Activated T-cell treated with anti-CD3 and anti-CD28 coated beads for 24 hours (primary cell): ENCODE results near the gene LYG1.
A peak's percentile ranks its signal among the peaks of the same experiment; 100 is the strongest.
"Not testable (repeated sequence)": the region's sequence is repeated elsewhere in the genome, so short reads cannot be mapped to it uniquely, and the experiment has no call there.

Experiments
- DNase-seq: peaks from one replicate; pipeline ENCODE4 v3.0.0-alpha.2; 2020; ENCODE audit warnings: low read depth

The LYG1 gene

GRCh38 chr2:99301097-99301496 lies at the start of gene LYG1:
Gene LYG1, minus strand, starts transcription at chr2:99301197. Its CDS starts 5,527 bp downstream, at chr2:99295670.
- not testable (repeated sequence) for DNase-seq

GRCh38 chr2:99350194-99350593 lies 49.2 kb upstream of the LYG1 start:
- DNase-seq: no peak

GRCh38 chr2:99348173-99348572 lies 47.2 kb upstream of the LYG1 start:
- no peak for DNase-seq

GRCh38 chr2:99346218-99346617 lies 45.2 kb upstream of the LYG1 start:
- DNase-seq: no peak

DNA sequence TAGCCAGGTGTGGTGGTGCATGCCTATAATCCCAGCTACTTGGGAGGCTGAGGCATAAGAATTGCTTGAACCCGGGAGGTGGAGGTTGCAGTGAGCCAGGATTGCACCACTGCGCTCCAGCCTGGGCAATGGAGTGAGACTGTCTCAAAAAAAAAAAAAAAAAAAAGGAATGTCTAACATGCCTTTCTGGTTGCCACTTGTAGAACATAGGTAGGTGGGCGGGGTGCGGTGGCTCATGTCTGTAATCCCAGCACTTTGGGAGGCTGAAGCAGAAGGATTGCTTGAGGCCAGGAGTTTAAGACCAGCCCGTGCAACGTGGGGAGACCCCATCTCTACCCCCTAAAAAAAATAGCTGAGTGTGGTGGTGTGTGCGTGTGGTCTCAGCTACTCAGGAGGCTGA lies 44.4 kb upstream of the LYG1 start:
- not testable (repeated sequence) for DNase-seq

DNA sequence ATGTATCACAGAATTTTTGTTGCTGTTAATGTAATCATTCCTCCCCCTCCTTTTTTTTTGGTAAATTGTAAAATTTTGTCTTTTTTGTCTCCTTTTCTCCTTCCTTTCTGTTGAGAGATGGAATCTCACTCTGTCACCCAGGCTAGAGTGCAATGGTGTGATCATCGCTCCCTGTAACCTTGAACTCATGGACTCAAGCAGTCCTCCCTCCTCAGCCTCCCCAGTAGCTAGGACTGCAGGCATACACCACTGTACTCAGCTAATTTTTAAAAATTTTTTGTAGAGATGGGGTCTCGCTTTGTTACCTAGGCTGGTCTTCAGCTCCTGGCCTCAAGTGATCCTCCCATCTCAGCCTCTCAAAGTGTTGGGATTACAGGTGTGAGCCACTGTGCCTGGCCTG lies 41.5 kb upstream of the LYG1 start:
- no peak for DNase-seq

- no peak for DNase-seq
Observed at GRCh38 chr2:99340669-99341236, 39.8 kb upstream of the LYG1 start.

- peak; percentile 8 for DNase-seq
Observed at GRCh38 chr2:99338029-99338585, 37.1 kb upstream of the LYG1 start.

GRCh38 chr2:99337113-99338028 lies 36.4 kb upstream of the LYG1 start, which contains the start of gene EIF5B:
Gene EIF5B, plus strand, starts transcription at chr2:99337389. Its CDS starts 166 bp downstream, at chr2:99337555.
- DNase-seq: peak; percentile 91

DNA sequence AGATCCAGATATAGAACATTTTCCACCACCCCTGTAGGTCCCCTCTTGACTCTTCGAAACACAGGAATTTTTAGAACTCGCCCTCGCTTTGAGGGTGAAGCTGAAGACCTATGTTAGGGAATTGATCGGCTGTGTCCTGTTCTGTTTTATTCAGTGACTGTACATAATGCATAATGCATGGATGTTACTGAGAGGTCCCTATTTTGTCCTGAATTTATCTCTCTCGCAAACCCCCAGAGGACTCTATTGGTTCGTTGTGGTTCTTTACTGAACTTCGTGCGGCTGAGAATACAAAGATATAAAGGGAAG lies 35.8 kb upstream of the LYG1 start:
- DNase-seq: peak; percentile 1

DNA sequence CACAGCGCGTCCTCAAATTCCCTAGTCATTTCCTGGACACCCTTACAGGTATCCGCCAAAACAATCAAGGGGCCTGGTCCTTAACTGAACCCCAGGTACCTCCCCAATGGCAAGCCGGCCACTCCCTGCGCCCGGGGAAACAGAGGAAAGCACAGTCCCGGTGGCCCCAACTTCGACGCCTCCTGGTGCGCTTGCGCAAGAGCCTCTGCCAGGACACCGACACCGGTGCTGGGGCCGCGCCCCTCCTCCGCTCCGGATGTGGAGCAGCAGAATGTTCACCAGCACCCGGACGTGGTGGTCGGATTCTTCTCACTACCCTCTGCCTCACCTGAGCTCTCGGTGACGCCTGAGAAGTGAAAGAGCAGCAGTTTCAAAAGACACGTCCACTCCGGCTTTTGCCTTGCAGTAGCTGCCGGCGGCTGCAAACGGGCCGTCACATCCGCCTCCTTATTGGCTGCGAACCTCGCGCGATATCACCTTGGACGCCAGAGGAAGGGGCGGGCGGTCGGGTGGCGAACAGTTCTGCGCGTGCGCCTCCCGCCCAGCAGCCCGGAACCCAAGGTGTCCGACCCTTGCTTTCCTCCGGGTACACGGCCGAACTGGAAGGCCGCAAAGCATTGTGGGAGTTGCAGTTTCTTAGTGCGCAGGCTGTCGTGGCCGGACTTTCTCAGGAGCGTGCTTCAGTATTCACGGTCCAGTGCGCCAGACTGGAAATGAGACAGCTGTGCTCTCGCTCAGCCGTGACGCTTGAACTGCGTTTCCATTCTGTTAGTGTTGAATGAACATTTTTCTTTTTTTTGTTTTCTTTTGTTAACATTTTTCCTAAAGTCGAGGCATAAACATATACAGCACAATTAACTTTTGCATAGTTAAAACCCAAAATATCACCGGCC lies 35.2 kb upstream of the LYG1 start, which contains the start of gene TXNDC9:
Gene TXNDC9, minus strand, starts transcription at position 423 of the 893 bp plus-strand sequence. CDS start 3,123 bp downstream, outside the sequence.
- peak; percentile 98 for DNase-seq

GRCh38 chr2:99325384-99325783 lies 24.4 kb upstream of the LYG1 start:
- no peak for DNase-seq

GRCh38 chr2:99317873-99318200 lies 16.8 kb upstream of the LYG1 start:
- not testable (repeated sequence) for DNase-seq

- DNase-seq: no peak
Observed at GRCh38 chr2:99317161-99317872, 16.3 kb upstream of the LYG1 start.

GRCh38 chr2:99299580-99299979 lies 1.4 kb downstream of the LYG1 start:
- no peak for DNase-seq

GRCh38 chr2:99297994-99298393 lies 3.0 kb downstream of the LYG1 start:
- no peak for DNase-seq

GRCh38 chr2:99285526-99285925 lies 15.5 kb downstream of the LYG1 start:
- DNase-seq: no peak

DNA sequence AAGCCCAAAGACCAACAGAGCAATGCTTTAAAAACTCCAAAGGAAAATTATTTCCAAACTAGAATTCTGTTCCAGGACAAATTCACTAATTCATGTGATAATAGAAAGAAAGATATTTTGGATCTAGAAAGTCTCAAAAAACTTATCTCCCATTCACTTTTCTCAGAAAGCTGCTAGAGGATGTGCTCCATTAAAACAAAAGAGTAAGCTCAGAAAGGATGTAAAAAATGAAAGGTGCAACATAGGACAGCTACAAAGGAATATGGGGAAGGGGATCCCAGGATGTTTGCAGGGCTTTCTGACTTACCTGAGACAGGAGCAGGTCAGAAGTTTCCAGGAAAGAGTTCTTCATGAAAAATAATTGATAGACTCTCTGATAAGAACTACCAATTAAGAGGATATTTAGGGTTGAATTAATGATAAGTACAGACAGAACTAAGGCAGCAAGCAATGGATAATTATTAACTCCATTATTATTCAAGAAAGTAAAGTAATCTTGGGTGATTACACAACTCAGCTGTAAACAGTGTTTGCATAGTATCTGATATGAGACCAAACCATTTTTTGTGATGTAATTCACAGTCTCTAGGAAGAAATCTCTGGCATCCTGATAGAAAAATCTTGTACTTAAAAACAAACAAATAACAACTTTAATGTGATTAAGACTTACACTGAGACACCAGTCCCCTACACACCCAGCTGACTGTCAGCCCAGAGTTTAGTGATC lies 20.9 kb downstream of the LYG1 start:
- no peak for DNase-seq

- DNase-seq: no peak
Observed at GRCh38 chr2:99278793-99279291, 22.2 kb downstream of the LYG1 start.

DNA sequence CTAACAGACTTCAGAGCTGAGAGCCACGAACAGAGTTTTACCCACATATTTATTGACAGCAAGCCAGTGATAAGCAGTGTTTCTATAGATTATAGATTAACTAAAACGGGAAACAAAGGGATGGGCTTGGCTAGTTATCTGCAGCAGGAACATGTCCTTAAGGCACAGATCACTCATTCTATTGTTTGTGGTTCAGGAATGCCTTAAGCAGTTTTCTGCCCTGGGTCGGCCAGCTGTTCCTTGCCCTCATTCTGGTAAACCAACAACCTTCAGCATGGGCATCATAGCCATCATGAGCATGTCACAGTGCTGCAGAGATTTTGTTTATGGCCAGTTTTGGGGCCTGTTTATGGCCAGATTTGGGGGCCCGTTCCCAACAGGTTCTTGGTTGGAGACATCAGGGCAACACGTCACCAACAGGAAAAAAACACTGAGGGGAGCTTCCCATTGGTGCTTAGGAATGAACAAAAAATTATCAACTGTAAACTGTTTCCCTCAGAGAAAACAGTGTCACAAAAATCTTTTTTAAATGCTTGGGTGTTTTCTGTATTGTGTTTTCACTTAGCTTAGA lies 22.7 kb downstream of the LYG1 start:
- DNase-seq: not testable (repeated sequence)
